Endothelial cell of hepatic sinusoid (primary cell): ENCODE data around the gene FAM234A.

ENCODE experiments used
- in situ Hi-C: cut with HindIII; loops from 2 replicates; pipeline ENCODE4 v1.10.0; 2017; ENCODE audit warnings: low sequenced_read_pairs

The FAM234A gene

DNA sequence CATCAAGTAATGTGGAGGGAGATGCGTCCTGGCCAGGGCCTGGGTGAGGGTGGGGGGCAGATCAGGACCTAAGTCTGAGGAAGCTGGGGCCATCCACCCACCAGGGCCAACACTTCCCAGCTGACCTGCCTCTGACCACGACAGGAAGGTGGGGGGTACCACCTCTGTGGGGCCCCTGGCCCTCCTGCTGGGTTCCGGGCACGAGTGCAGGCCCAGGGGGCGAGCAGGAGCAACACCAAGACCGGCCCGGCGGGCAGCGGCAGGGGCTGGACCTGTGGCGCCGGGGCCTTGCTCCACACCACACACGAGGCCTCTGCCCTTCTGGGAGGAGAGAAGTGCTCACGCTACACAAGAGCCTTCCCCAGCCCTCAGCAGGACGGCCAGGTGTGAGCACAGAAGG is 61.7 kb downstream of the FAM234A start:
- in situ Hi-C loops: loop anchor here (5.0 kb wide), 1 partner anchor 49 kb away; no protein-coding TSS in a partner anchor

- in situ Hi-C loops: loop anchor here (5.0 kb wide), 1 partner anchor 50 kb away; no protein-coding TSS in a partner anchor
These were observed 62.3 kb downstream of the FAM234A start for GRCh38 chr16:296806-297510.

GRCh38 chr16:297832-298231 is 63.2 kb downstream of the FAM234A start:
- in situ Hi-C loops: loop anchor here (5.0 kb wide), 1 partner anchor 51 kb away; no protein-coding TSS in a partner anchor

- in situ Hi-C loops: no loop called here
These were observed 66.6 kb downstream of the FAM234A start for GRCh38 chr16:301235-301634.

DNA sequence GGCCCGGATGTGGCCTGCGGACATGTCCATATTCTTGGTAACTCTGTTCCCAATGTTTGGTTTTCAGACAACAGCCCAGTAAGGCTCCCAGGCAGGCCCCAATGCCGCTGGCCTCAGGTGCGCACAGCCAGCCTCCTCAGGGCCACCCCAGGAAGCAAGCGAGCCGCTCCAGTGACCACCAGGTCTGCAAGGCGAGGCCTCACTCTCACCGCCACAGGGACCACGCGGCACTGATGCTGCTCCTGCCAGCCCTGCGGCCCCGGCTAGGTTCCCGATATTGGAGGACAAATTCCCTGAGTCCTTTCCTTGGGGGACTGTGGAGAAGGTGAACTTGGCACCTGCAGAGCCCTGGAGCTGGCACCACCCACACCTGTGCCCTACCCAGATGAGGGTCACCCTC is 67.3 kb downstream of the FAM234A start:
- in situ Hi-C loops: no loop called here

DNA sequence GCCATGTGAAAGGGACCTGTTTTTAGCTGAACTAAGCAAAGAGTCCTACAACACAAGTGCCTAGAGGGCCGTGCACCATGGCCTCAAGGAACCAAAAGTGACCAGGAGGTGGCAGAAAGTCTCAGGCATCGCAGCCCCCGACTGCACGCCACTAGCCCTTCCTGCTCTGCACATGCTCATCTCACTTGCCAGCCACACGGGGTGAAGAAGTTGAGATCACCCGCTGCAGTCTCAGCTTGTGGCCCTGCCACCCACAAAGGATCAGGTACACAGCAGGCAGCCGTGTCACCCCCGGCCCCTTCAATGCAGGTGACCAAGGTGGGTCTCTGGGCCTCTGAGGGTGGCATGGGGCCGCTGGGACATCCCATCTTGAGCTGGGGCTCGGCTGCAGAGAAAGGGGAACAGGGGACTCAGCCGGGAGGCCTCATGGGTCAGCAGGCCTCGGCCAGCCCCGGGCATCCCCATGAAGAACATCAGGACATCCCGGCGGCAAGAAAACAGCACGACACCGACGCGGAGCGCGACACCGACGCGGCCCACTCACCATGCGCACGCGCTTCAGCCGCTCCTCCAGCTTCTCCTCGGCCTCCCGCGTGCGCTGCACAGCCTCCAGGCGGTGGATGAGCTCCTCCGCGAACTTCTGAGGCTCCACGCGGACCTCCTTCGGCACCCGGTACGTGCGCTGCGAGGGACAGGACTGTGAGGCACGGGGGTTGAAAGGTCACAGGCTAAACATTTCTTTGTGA is 69.3 kb downstream of the FAM234A start:
- in situ Hi-C loops: no loop called here

DNA sequence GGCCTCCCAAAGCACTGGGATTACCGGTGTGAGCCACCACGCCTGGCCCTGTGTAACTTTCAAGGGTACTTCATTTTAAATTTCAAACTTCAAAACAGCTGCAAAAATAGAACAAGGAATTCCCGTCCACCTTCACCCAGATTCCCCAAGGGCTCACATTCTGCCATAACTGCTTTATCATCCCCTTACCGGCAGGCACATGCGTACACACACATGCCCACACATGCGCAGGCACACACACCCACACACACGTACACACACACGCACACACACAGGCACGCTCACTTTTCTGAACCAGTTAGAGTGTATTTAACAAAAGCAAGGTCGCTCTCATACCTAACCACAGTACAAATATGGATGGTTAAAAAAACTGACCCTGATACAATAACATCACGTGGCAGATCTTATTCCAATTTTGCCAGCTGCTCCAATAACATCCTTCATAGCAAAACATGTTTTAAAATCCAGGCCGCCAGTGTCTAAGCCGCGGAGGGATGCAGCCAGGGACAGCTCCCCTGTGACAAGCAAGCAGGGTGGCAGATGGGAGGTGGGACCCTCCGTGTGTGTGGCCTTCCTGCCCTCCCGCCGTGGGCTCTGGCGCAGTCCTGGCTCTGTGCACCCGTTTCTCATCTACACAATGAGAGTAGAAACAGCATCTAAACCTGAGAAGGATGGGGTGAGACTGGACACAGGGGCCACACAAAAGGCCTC is 71.5 kb downstream of the FAM234A start:
- in situ Hi-C loops: no loop called here

DNA sequence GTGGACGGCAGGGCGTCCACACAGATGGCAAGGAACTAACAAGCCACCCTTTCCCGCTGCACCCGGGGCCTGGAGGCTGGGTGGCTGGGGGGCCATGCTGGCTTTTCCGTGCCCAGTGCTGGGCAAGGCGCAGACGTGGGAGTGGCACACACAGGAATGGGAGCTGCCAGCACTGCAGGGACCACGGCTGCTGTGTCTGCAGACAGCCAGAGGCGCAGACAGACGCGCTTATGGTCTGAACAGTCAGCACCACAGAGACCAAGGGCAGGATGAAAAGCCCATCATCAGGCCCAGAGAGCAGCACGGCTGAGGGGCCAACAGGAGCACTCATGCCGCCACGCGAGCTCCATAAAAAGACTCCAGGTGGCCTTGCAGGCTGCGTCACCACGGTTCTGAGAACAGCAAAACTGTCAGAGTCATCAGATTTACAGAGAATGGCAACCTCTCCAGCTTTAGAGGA is 72.3 kb downstream of the FAM234A start:
- in situ Hi-C loops: no loop called here

- in situ Hi-C loops: no loop called here
These were observed 73.2 kb downstream of the FAM234A start for GRCh38 chr16:307691-308312.

GRCh38 chr16:309476-309875 is 74.9 kb downstream of the FAM234A start:
- in situ Hi-C loops: no loop called here

DNA sequence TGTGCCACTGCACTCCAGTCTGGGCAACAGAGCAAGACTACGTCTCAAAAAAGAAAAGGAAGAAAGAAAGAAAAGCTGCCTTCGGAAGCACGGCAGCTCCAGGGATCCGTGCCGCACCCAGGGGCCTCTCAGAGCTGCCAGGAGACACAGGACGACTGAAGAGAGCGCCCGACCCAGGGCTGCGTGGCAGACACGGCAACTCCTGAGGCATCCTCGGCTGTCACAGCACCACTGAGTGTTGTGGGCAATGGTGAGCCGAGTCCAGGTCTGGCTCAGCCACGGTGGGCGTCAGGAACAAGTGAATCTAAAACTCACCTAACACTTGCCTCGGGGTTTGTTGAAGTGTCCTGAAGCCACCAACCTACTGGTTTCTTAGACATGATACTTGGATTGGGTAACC is 77.1 kb downstream of the FAM234A start:
- in situ Hi-C loops: no loop called here

DNA sequence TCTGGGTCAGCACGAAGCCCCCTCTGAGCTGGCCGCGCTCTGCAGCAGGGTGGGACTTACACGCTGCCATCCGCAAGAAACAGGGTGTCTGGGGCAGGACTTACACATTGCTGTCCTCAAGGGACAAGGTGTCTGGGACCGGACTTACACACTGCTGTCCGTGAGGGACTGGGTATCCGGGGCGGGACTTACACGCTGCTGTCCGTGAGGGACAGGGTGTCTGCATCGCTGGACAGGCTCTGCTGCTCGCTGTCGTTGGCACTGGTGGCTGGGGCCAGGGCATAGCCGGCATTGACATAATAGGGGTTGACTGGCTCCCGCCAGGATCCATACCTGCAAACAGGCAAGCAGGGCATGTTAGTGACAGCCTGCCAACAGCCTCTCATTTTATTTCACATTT is 79.7 kb downstream of the FAM234A start:
- in situ Hi-C loops: no loop called here

- in situ Hi-C loops: no loop called here
These were observed 80.2 kb downstream of the FAM234A start for GRCh38 chr16:314795-315299.
